Measurements from ENCODE around the gene FAM50A. TPM values are rescaled to one million over a fixed set of nuclear protein-coding genes. Genes with fewer than 3 reads are reported as not detected.

FAM50A gene
- total RNA-seq, 1 experiment from 2014 or later = 37.8 TPM

GRCh38 chrX:154413142-154413541, 30.8 kb upstream of the FAM50A start:
- no peak for DNase-seq (ENCODE audit: low read depth)

DNA sequence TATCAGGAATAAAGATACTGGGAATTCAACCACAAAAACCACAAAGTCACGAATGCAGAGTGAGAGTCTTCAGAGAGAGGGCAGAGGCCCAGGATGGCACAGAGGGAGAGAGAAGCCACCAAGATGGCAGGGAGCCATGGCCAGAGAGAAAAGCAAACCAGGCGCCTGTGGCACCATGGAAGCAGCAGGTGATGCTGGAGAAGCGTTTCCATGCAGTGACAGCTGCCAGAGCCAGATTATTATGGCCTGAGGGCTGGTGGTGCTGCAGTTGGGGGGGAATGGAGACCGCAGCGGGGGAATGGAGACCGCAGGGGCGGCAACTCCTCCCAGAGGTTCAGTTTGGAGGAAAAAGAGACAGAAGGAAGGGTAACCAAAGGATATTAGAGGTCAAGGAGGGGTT, 26.8 kb upstream of the FAM50A start:
- peak; percentile 81 for DNase-seq (ENCODE audit: low read depth)

DNA sequence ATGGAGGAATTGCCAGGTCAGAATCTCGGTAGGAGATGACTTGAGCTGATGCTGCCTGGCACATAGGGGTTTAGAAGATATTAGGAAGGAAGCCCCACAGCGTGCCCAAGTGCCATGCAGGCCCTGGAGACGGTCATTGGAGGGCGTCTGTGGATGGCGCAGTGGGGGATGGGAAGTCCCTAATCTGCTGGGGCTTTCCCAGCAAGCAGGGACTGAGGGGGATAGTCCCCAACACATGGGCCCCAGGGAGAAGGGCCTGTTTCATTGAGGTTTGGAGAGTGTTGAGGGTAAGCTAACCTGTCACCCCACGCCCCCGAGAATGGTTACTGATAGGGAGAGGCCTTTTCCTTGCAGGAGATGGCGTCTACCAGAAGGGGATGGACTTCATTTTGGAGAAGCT, 24.8 kb upstream of the FAM50A start:
- no peak for DNase-seq (ENCODE audit: low read depth)

- DNase-seq (ENCODE audit: low read depth) = no peak
These were observed 24.1 kb upstream of the FAM50A start for GRCh38 chrX:154419688-154420401.

DNA sequence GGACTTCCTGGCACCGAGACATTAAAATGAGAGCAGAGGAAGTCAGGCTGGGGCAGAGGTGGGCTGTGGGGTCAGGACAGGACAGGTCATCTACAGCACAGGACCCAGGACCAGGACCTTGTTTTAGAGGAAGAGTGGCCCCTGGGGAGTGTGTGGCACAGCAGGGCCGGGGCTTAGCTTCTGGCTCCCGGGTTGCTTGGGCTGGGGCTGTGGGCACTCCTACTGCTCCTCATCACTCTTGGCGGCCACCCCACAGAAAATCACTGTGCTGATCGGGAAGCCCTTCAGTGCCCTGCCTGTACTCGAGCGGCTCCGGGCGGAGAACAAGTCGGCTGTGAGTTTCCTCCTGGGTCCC, 23.6 kb upstream of the FAM50A start:
- no peak for DNase-seq (ENCODE audit: low read depth)

DNA sequence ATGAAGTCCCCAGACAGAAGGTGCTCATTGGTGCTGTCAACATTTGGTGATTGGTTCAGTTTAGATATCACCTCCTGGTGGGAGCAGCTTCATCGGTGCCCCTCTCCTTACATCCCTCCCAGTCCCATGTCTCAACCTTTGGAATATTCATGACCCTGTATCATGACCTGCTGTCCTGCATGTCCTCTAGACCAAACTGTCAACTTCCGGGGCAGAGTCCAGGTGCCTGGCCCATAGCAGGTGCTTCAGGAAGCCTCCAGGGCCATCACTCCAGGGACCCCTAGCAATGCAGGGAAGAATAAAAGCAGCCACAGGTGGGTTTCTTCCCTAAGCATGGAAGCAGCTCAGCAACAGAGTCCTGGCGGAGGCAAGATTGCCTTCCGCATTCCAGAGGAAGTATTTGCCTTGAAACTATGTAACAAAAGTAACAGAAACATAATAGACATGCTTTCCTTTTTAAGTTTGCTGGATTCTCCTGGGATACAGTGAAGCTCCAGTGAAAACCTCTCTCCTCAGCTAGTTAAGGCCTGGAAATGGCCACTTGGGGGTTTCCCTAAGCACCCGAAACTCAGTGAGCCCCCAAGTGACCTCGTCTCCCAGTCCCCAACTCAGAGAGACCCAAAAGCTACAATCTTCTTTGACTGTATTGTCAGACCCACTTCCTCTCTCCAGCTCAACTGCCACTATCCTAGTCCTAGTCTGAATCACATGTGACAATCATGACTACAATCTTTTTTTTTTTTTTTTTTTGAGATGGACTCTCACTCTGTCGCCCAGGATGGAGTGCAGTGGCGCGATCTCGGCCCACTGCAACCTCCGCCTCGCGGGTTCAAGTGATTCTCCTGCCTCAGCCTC, 16.8 kb upstream of the FAM50A start:
- DNase-seq (ENCODE audit: low read depth) = no peak

GRCh38 chrX:154428176-154429171, 15.5 kb upstream of the FAM50A start, which contains the start of gene ATP6AP1:
Gene ATP6AP1 (plus strand): TSS chrX:154428677. CDS start chrX:154428693, 16 bp downstream.
- DNase-seq (ENCODE audit: low read depth) = peak; percentile 92

DNA sequence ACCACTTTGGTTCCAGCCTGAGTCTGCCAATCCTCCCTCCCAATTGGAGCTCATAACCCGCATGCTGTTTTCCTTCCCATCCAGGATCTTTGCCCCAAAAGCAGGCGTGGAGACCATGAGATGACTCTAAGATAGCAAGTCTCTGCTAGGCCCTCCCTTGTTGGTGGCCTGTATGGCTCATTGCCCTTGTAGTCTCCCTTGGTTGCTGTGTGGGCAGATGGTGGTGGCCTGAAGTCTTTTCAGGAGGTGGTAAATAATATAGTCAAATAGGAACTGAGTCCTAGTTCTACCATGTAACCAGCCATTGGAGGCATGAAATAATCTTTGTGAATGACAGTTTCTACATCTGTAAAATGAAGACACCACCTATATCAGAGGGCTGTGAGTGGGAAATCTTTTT, 14.2 kb upstream of the FAM50A start:
- DNase-seq (ENCODE audit: low read depth) = no peak

GRCh38 chrX:154430479-154430878, 13.5 kb upstream of the FAM50A start:
- no peak for DNase-seq (ENCODE audit: low read depth)

GRCh38 chrX:154430916-154431315, 13.0 kb upstream of the FAM50A start:
- no peak for DNase-seq (ENCODE audit: low read depth)

GRCh38 chrX:154431341-154431740, 12.6 kb upstream of the FAM50A start:
- DNase-seq (ENCODE audit: low read depth) = no peak

DNA sequence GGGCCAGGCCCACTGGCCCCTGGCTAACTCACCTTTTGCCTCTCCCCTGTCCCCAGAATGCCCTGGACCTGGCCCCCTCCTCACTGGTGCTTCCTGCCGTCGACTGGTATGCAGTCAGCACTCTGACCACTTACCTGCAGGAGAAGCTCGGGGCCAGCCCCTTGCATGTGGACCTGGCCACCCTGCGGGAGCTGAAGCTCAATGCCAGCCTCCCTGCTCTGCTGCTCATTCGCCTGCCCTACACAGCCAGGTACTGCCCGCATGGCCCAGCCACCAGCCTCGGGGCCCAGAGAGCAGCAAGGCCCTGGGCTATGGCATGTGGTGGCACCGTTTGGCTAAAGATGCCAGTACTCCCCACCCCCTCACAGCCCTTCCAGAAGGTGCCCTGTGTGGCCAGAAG, 11.7 kb upstream of the FAM50A start:
- no peak for DNase-seq (ENCODE audit: low read depth)

DNA sequence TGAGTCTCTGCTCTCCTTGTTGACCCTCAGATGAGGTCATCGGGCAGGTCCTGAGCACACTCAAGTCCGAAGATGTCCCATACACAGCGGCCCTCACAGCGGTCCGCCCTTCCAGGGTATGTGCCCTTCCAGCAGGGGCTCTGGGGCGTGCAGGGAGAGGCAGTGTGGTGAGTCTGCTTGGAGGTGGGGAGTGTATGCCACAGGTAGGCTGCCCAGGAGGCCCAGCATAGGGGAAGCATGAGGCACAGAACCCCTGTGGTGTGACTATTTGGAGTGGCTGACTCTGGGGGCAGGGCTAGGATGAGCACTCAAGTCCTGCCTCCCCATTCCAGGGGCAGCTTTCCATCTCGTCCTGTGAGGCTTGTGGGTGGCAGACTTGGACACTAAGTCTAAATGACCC, 10.3 kb upstream of the FAM50A start:
- DNase-seq (ENCODE audit: low read depth) = no peak

DNA sequence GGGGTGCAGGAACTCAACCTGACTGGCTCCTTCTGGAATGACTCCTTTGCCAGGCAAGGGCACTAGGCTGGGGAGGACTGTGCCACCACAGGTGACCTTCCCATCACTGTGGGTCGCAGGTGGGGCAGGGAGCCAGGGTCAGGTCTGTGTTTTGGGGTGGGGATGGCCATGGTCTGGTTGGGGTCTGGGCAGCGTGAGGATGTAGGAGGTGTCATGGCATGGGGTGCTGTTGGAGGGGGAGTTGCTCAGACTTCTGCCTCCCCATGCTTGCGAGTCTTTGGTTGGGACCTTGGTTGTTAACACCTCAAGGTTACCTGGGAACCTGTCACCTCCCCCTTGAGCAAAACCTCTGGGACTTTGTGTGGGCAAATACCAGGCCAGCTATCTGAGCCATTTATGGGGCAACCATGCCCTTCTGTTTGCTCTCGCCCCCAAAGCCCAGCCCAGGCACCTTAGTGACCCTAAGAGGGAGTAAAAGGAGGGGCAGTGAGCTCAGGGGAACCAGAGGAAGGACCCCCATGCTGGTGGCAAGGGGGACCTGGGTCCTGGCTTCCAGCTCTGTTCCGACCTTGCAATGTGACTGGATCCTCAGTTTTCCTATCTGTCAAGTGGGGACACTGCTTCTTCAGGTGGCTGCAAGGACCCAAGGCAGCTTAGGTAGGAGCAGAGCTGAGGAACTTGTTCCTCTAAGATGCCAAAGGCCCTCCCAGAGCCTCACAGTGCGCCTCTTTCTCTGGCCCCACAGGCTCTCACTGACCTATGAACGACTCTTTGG, 9.4 kb upstream of the FAM50A start:
- no peak for DNase-seq (ENCODE audit: low read depth)

GRCh38 chrX:154435171-154435733, 8.7 kb upstream of the FAM50A start:
- no peak for DNase-seq (ENCODE audit: low read depth)

DNA sequence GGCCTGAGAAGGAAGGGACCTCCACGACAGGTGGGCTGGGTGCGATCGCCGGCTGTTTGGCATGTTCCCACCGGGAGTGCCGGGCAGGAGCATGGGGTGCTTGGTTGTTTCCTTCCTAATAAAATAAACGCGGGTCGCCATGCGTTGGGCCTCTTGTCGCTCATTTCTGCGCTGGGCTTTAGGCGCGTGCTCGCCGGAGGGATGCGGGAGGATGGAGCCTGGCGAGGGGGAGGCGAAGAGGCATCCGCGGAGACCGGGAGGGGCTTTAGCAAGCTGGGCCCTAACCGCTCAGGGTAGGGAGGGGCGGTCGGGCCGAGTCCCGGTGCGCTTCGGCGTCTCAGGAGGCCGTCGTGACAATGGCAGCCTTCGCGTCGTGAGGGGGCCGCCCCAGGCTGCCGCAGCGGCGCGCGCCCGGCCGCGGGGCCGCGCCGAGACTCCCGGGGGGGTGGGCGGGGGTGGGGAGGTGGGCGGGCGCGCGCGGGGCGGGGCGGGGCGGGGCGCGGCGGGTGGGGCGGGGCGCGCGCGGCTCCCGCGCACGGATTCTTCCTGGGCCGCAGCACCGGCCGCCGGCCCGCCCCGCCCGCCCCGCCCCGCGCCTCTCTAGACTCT, 7.5 kb upstream of the FAM50A start:
- DNase-seq (ENCODE audit: low read depth) = peak; percentile 47

- DNase-seq (ENCODE audit: low read depth) = peak; percentile 58
These were observed 6.8 kb upstream of the FAM50A start, which contains the start of gene GDI1 for GRCh38 chrX:154436983-154437752. Gene GDI1 (plus strand): TSS chrX:154437154. CDS start chrX:154437255, 101 bp downstream.

- no peak for DNase-seq (ENCODE audit: low read depth)
These were observed 5.7 kb upstream of the FAM50A start for GRCh38 chrX:154437971-154438893.
